A549 (cell line): ENCODE results near the gene GTPBP2. TPM values are rescaled to one million over a fixed set of nuclear protein-coding genes. Genes with fewer than 3 reads are reported as not detected.

Experiments used
- ATAC-seq, 2 experiments: fragments of 200-7000 bp in 1 of 2; fragments of >200 bp in 1 of 2; cut with Nextera tagmentation in 1 of 2; cut with Tn5 transposase in 1 of 2; 3 replicates each; pipeline versions ENCODE4 v1.8.0 to v1.9.1; 2018 to 2020; ENCODE audit warnings: mild to moderate bottlenecking in 1 of 2, moderate library complexity in 1 of 2
- CTCF ChIA-PET: fragments of 300-600 bp; sonication (Branson Sonifier 250); formaldehyde crosslinking; extraction: SDS; loops from one replicate; lab custom pipeline; 2021; ENCODE audit warnings: antibody characterized with exemption, inconsistent platforms; lab: Yijun Ruan, JAX
- POLR2A ChIA-PET: fragments of 350-600 bp; formaldehyde crosslinking; extraction: SDS; loops from one replicate; lab custom pipeline; 2021; ENCODE audit warnings: antibody characterized with exemption, inconsistent platforms; lab: Yijun Ruan, JAX
- DNase-seq, 2 experiments: peaks; one replicate each; pipeline versions ENCODE4 v3.0.0 to v3.0.0-alpha.2; 2011 to 2016; ENCODE audit warnings: low read depth in 1 of 2, low spot score in 1 of 2
- FAIRE-seq: peaks from 2 replicates; lab custom pipeline; 2011; peaks lifted over from hg19 to GRCh38; lab: Jason Lieb, UNC
- H3K27ac ChIP-seq, 2 experiments: fragments of >200 bp; sonication (Bioruptor Twin); formaldehyde crosslinking; 3 replicates each; pipeline ENCODE4 v1.5.1; 2016 to 2017
- H3K4me1 ChIP-seq: fragments of >200 bp; sonication (Bioruptor Twin); formaldehyde crosslinking; 3 replicates; pipeline ENCODE4 v1.6.1; 2016
- H3K4me2 ChIP-seq: fragments of >200 bp; sonication (Bioruptor Twin); formaldehyde crosslinking; 3 replicates; pipeline ENCODE4 v1.6.1; 2016
- H3K4me3 ChIP-seq: fragments of >200 bp; sonication (Bioruptor Twin); formaldehyde crosslinking; 3 replicates; pipeline ENCODE4 v1.5.1; 2016
- H3K9me3 ChIP-seq: fragments of >200 bp; sonication (Bioruptor Twin); formaldehyde crosslinking; 3 replicates; pipeline ENCODE4 v1.6.1; 2016
- CBX2 ChIP-seq: fragments of 200-600 bp; sonication (generic); IDR thresholded peaks from 2 replicates; pipeline ENCODE4 v1.6.1; 2016; ENCODE audit warnings: low read depth, mild to moderate bottlenecking, borderline replicate concordance
- CEBPB ChIP-seq, 2 experiments: fragments of >200 bp in 1 of 2; sonication (Bioruptor Twin) in 1 of 2; formaldehyde crosslinking in 1 of 2; IDR thresholded peaks; 2 replicates each; pipeline ENCODE4 v1.6.1; 2012 to 2016
- CHD2 ChIP-seq: fragments of 150-350 bp; IDR thresholded peaks from 2 replicates; pipeline ENCODE4 v1.6.1; 2014; ENCODE audit warnings: low read length; ENCODE audit not compliant: partially characterized antibody
- EP300 ChIP-seq, 2 experiments: fragments of >200 bp; sonication (Bioruptor Twin); formaldehyde crosslinking; IDR thresholded peaks; 2 replicates in 1 of 2; 3 replicates in 1 of 2; pipeline ENCODE4 v1.6.1; 2016 to 2017
- ESRRA ChIP-seq: fragments of 150-350 bp; IDR thresholded peaks from 2 replicates; pipeline ENCODE4 v1.6.1; 2014; ENCODE audit warnings: mild to moderate bottlenecking, low read length, borderline replicate concordance
- FOSB ChIP-seq: fragments of 250-450 bp; sonication (Bioruptor Pico); IDR thresholded peaks from 2 replicates; pipeline ENCODE4 v1.5.0; 2020; ENCODE audit warnings: mild to moderate bottlenecking, moderate library complexity
- FOXS1 ChIP-seq: fragments of 250-450 bp; sonication (Bioruptor Pico); IDR thresholded peaks from 2 replicates; pipeline ENCODE4 v1.5.0; 2020; ENCODE audit warnings: mild to moderate bottlenecking, moderate library complexity
- GATA3 ChIP-seq: IDR thresholded peaks from 2 replicates; pipeline ENCODE4 v1.6.1; 2012; ENCODE audit warnings: borderline replicate concordance
- HDAC2 ChIP-seq: fragments of 200-600 bp; sonication (generic); IDR thresholded peaks from 2 replicates; pipeline ENCODE4 v1.6.1; 2016
- HOXA7 ChIP-seq: fragments of 250-450 bp; sonication (Bioruptor Pico); IDR thresholded peaks from 2 replicates; pipeline ENCODE4 v1.5.0; 2020; ENCODE audit warnings: mild to moderate bottlenecking, moderate library complexity
- HOXB5 ChIP-seq: fragments of 250-450 bp; sonication (Bioruptor Pico); IDR thresholded peaks from 2 replicates; pipeline ENCODE4 v1.5.0; 2020; ENCODE audit warnings: mild to moderate bottlenecking, moderate library complexity
- JUNB ChIP-seq: fragments of >200 bp; sonication (Bioruptor Twin); formaldehyde crosslinking; IDR thresholded peaks from 2 replicates; pipeline ENCODE4 v1.6.1; 2016
- KDM5A ChIP-seq: fragments of 200-600 bp; sonication (generic); IDR thresholded peaks from 2 replicates; pipeline ENCODE4 v1.6.1; 2016; ENCODE audit warnings: antibody characterized with exemption, mild to moderate bottlenecking
- MAFK ChIP-seq: fragments of 450-650 bp; IDR thresholded peaks from 2 replicates; pipeline ENCODE4 v1.6.1; 2014; ENCODE audit not compliant: partially characterized antibody
- NFE2L2 ChIP-seq: fragments of 150-350 bp; conservative IDR thresholded peaks from 2 replicates; pipeline ENCODE4 v1.6.1; 2014; ENCODE audit warnings: low read length
- NR3C1 ChIP-seq: fragments of >200 bp; sonication (Bioruptor Twin); formaldehyde crosslinking; IDR thresholded peaks from 3 replicates; pipeline ENCODE4 v1.6.1; 2017
- POLR2A ChIP-seq: IDR thresholded peaks from 2 replicates; pipeline ENCODE4 v1.6.1; 2012; ENCODE audit warnings: mild to moderate bottlenecking, low read length
- POLR2AphosphoS2 ChIP-seq: conservative IDR thresholded peaks from 2 replicates; pipeline ENCODE4 v1.6.1; 2012; ENCODE audit warnings: low read length, improper control_type of control experiment, inconsistent platforms
- RARB ChIP-seq: fragments of 250-450 bp; sonication (Bioruptor Pico); IDR thresholded peaks from 2 replicates; pipeline ENCODE4 v1.8.0; 2021; ENCODE audit warnings: mild to moderate bottlenecking, moderate library complexity
- RCOR1 ChIP-seq: fragments of 150-350 bp; IDR thresholded peaks from 2 replicates; pipeline ENCODE4 v1.6.1; 2014; ENCODE audit warnings: antibody characterized with exemption, low read length, low read depth
- RFX5 ChIP-seq: fragments of 450-650 bp; IDR thresholded peaks from 2 replicates; pipeline ENCODE4 v1.7.1; 2014; ENCODE audit warnings: antibody characterized with exemption, mild to moderate bottlenecking, moderate library complexity
- RNF2 ChIP-seq: fragments of 200-600 bp; sonication (generic); IDR thresholded peaks from 2 replicates; pipeline ENCODE4 v1.6.1; 2016; ENCODE audit warnings: low read depth, mild to moderate bottlenecking, antibody characterized with exemption, moderate library complexity, borderline replicate concordance
- SREBF2 ChIP-seq: fragments of 450-650 bp; IDR thresholded peaks from 2 replicates; pipeline ENCODE4 v1.6.1; 2014; ENCODE audit warnings: mild to moderate bottlenecking, moderate library complexity
- TFCP2L1 ChIP-seq: fragments of 250-450 bp; sonication (Bioruptor Pico); IDR thresholded peaks from 2 replicates; pipeline ENCODE4 v1.5.0; 2021; ENCODE audit warnings: mild to moderate bottlenecking
- TP53 ChIP-seq: fragments of 250-450 bp; sonication (Bioruptor Pico); IDR thresholded peaks from 2 replicates; pipeline ENCODE4 v1.5.0; 2021; ENCODE audit warnings: mild to moderate bottlenecking, moderate library complexity
- WGBS: methylation state at CpG from one replicate; pipeline ENCODE4 v1.1.6; 2017; ENCODE audit errors: missing lambda C conversion rate; 5-methylcytosine and 5-hydroxymethylcytosine counted together
- polyA plus RNA-seq, 4 experiments: library from polyadenylated mRNA; depleted of rRNA in 3 of 4; stranded (reverse); fragments of >200 nt; fragmentation: RNase III in 1 of 4; extraction: RNeasy Plus Mini Kit Qiagen cat#74134 plus additional on column Dnase treatment in 1 of 4; gene quantifications; 2 replicates in 3 of 4; 3 replicates in 1 of 4; pipeline ENCODE4 v1.2.3, GENCODE V29; 2011 to 2017
- TF ChIP-seq, protein P1 (sequence below): fragments of >200 bp; sonication (Bioruptor Twin); formaldehyde crosslinking; IDR thresholded peaks from 2 replicates; pipeline ENCODE4 v1.6.1; 2016
- TF ChIP-seq, protein P2 (sequence below): fragments of 450-650 bp; IDR thresholded peaks from 2 replicates; pipeline ENCODE4 v1.6.1; 2014; ENCODE audit warnings: antibody characterized with exemption
- TF ChIP-seq, protein P3 (sequence below): IDR thresholded peaks from 2 replicates; pipeline ENCODE4 v1.6.1; 2012
- TF ChIP-seq, protein P4 (sequence below): fragments of 200-600 bp; sonication (generic); IDR thresholded peaks from 2 replicates; pipeline ENCODE4 v1.6.1; 2016; ENCODE audit warnings: antibody characterized with exemption, mild to moderate bottlenecking, moderate library complexity

GTPBP2 gene
- polyA plus RNA-seq, 2 of the 4 experiments (the other 2 are of a cell fraction), result 28.9 to 59.6 TPM

DNA sequence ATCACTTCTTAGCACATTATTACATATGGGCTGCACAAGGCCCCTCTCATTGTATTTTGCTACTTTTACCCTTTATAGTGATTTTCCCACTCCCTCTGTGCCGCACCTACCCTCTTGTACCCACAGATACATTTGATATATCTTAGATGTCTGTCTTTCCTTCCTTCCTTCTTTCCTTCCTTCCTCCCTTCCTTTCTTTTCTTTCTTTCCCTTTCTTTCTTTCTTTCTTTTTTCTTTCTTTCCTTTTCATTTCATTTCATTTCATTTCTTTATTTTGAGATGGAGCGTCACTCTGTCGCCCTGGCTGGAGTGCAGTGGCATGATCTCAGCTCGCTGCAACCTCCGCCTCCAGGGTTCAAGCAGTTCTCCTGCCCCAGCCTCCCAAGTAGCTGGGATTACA lies 40.9 kb downstream of the GTPBP2 start:
- no peak for FAIRE-seq
- H3K4me3 ChIP-seq, result no peak overlapping the region
- no peak for ATAC-seq
- H3K4me2 ChIP-seq, result no peak overlapping the region
- 97% methylated on average over 5 of the region's 5 CpGs for WGBS
- TF ChIP-seq, protein P1, sequence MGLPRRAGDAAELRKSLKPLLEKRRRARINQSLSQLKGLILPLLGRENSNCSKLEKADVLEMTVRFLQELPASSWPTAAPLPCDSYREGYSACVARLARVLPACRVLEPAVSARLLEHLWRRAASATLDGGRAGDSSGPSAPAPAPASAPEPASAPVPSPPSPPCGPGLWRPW, result no peak
- TF ChIP-seq ESRRA, result no peak
- TF ChIP-seq CHD2, result no peak
- TF ChIP-seq POLR2AphosphoS2, result no peak
- no peak for TF ChIP-seq POLR2A
- no peak for TF ChIP-seq MAFK
- no peak for TF ChIP-seq JUNB
- no peak for TF ChIP-seq RCOR1
- no peak overlapping the region for H3K27ac ChIP-seq
- no peak for DNase-seq
- H3K9me3 ChIP-seq, result no peaks in the 10 kb centered on the region
- POLR2A ChIA-PET, result no interaction called here
- H3K4me1 ChIP-seq, result no peaks in the 10 kb centered on the region
- CTCF ChIA-PET, result interaction anchor here (0.7 kb wide), 2 partner anchors 262 to 490 kb away, joined by 3 read pairs; no protein-coding TSS in a partner anchor

DNA sequence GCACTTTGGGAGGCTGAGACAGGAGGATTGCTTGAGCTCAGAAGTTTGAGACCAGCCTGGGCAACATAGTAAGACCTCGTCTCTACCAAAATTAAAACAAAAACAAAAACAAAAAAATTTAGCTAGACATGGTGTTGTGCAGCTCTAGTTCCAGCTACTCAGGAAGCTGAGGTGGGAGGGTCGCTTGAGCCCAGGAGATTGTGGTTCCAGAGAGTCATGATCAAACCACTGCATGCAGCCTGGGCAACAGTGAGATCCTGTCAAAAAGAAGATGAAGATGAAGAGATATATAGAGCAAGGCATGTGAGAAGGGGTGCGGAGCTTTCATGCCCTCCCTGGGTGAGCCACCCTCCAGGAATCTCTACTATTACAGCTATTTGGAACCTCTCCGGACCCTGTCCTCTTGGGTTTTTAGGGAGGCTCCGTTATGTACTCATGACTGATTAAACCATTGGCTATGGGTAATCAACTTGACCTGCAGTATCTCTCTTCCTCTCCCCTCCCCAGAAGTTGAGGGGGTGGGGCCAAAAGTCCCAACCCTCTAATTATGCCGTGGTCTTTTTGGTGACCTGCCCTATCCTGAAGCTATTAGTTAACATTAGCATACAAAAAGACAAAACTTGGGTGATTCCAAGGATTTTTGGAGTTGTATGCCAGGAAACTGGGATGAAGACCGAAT lies 44.0 kb downstream of the GTPBP2 start:
- no peak overlapping the region for H3K4me3 ChIP-seq
- ChIA-PET CTCF (interaction anchor here (0.6 to 2.0 kb wide), 3 partner anchors 23 to 185 kb away, joined by 3 to 5 read pairs (median 3); partner anchors contain the start of gene VEGFA), POLR2A (no interaction called here)
- no peak overlapping the region for H3K27ac ChIP-seq
- H3K4me2 ChIP-seq, result no peak overlapping the region
- DNase-seq, result no peak
- no peak for FAIRE-seq
- no peaks in the 10 kb centered on the region for H3K4me1 ChIP-seq
- ATAC-seq, result no peak
- TF ChIP-seq RARB (CRISPR knock-in tag) (no peak), NFE2L2 (no peak), RNF2 (no peak), TFCP2L1 (CRISPR knock-in tag) (no peak), CBX2 (no peak), FOXS1 (no peak), HOXA7 (CRISPR knock-in tag) (no peak), EP300 (IDR thresholded peaks at IDR 0.05) (no peak), KDM5A (no peak), RFX5 (no peak), TP53 (CRISPR knock-in tag) (no peak)
- TF ChIP-seq, protein P2, sequence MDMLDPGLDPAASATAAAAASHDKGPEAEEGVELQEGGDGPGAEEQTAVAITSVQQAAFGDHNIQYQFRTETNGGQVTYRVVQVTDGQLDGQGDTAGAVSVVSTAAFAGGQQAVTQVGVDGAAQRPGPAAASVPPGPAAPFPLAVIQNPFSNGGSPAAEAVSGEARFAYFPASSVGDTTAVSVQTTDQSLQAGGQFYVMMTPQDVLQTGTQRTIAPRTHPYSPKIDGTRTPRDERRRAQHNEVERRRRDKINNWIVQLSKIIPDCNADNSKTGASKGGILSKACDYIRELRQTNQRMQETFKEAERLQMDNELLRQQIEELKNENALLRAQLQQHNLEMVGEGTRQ, result no peak
- H3K9me3 ChIP-seq, result no peaks in the 10 kb centered on the region
- 87% methylated on average over 7 of the region's 7 CpGs for WGBS

DNA sequence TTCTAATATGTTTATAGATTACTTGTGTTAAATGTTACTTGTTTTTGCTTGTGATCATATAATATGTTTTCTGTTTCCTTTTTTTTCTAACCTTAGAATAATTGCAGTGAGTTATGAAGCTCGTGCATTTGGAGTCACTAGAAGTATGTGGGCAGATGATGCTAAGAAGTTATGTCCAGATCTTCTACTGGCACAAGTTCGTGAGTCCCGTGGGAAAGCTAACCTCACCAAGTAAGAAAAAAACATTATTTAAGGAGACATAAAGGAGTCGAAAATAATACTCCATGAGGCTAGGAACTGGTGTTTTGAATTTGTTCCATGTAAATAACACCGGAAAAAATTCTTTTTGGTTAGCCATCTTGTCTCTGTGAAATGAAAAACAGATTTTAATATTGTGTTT lies 46.2 kb downstream of the GTPBP2 start:
- no peak for ATAC-seq
- FAIRE-seq, result no peak
- CTCF ChIA-PET, result interaction anchor here (0.7 kb wide), 1 partner anchor 25 kb away, joined by 4 read pairs; no protein-coding TSS in a partner anchor
- Histone ChIP-seq H3K4me1 (peaks cover 14% of the 10 kb centered on the region; the same call in 2 of the 3 replicates), H3K4me2 (no peak overlapping the region)
- no peak for DNase-seq
- TF ChIP-seq POLR2AphosphoS2 (no peak), JUNB (no peak), CBX2 (no peak), HDAC2 (no peak), ESRRA (no peak), GATA3 (no peak), HOXA7 (CRISPR knock-in tag) (no peak), FOSB (CRISPR knock-in tag) (no peak), SREBF2 (no peak), CEBPB (IDR thresholded peaks at IDR 0.05) (no peak), HOXB5 (CRISPR knock-in tag) (no peak), NR3C1 (no peak)
- TF ChIP-seq, protein P3, sequence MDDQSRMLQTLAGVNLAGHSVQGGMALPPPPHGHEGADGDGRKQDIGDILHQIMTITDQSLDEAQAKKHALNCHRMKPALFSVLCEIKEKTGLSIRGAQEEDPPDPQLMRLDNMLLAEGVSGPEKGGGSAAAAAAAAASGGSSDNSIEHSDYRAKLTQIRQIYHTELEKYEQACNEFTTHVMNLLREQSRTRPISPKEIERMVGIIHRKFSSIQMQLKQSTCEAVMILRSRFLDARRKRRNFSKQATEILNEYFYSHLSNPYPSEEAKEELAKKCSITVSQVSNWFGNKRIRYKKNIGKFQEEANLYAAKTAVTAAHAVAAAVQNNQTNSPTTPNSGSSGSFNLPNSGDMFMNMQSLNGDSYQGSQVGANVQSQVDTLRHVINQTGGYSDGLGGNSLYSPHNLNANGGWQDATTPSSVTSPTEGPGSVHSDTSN, result no peak
- TF ChIP-seq, protein P4, sequence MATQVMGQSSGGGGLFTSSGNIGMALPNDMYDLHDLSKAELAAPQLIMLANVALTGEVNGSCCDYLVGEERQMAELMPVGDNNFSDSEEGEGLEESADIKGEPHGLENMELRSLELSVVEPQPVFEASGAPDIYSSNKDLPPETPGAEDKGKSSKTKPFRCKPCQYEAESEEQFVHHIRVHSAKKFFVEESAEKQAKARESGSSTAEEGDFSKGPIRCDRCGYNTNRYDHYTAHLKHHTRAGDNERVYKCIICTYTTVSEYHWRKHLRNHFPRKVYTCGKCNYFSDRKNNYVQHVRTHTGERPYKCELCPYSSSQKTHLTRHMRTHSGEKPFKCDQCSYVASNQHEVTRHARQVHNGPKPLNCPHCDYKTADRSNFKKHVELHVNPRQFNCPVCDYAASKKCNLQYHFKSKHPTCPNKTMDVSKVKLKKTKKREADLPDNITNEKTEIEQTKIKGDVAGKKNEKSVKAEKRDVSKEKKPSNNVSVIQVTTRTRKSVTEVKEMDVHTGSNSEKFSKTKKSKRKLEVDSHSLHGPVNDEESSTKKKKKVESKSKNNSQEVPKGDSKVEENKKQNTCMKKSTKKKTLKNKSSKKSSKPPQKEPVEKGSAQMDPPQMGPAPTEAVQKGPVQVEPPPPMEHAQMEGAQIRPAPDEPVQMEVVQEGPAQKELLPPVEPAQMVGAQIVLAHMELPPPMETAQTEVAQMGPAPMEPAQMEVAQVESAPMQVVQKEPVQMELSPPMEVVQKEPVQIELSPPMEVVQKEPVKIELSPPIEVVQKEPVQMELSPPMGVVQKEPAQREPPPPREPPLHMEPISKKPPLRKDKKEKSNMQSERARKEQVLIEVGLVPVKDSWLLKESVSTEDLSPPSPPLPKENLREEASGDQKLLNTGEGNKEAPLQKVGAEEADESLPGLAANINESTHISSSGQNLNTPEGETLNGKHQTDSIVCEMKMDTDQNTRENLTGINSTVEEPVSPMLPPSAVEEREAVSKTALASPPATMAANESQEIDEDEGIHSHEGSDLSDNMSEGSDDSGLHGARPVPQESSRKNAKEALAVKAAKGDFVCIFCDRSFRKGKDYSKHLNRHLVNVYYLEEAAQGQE, result no peak
- TF ChIP-seq, all 56 proteins: peak for 0
- Histone ChIP-seq H3K27ac (no peak overlapping the region), H3K4me3 (no peak overlapping the region), H3K9me3 (no peaks in the 10 kb centered on the region)
- 68% methylated on average over 5 of the region's 5 CpGs for WGBS
- POLR2A ChIA-PET, result no interaction called here
